IMR-90 (cell line): ENCODE measurements around the gene HCFC1. TPM values are rescaled to one million over a fixed set of nuclear protein-coding genes. Genes with fewer than 3 reads are reported as not detected.

Experiments used
- ATAC-seq: fragments of 200-7000 bp; cut with Tn5 transposase; 2 replicates; pipeline ENCODE4 v1.9.1; 2020; ENCODE audit warnings: low read depth, mild to moderate bottlenecking, moderate library complexity
- BruUV-seq: library from RNA; stranded (reverse); fragments of 400-500 nt; replicated peaks from 2 replicates; lab custom pipeline; 2021; lab: Mats Ljungman, UMichigan
- CTCF ChIA-PET: fragments of 300-600 bp; formaldehyde crosslinking; extraction: SDS; loops from one replicate; lab custom pipeline; 2021; ENCODE audit warnings: antibody characterized with exemption; lab: Yijun Ruan, JAX
- POLR2A ChIA-PET: fragments of 300-600 bp; sonication (Branson Sonifier 250); formaldehyde crosslinking; loops from one replicate; lab custom pipeline; 2022; ENCODE audit warnings: antibody characterized with exemption; ENCODE audit not compliant: unreplicated experiment; lab: Charles Lee
- DNase-seq: peaks from one replicate; pipeline ENCODE4 v3.0.0; 2013
- H2AFZ ChIP-seq: replicated peaks from 2 replicates; pipeline ENCODE3; 2013; ENCODE audit warnings: low read length, mild to moderate bottlenecking; ENCODE audit not compliant: poor library complexity
- H2AK5ac ChIP-seq: 2 replicates; pipeline ENCODE4 v1.6.1; 2013; ENCODE audit warnings: low read depth, low read length, inconsistent platforms
- H2AK9ac ChIP-seq: replicated peaks from 2 replicates; pipeline ENCODE3; 2013; ENCODE audit warnings: mild to moderate bottlenecking, low read depth, low read length, moderate library complexity; ENCODE audit not compliant: poor library complexity
- H2BK120ac ChIP-seq: 2 replicates; pipeline ENCODE4 v1.6.1; 2013; ENCODE audit warnings: low read depth, low read length, inconsistent platforms
- H2BK15ac ChIP-seq: 3 replicates; pipeline ENCODE4 v1.6.1; 2013; ENCODE audit warnings: low read depth, low read length, inconsistent platforms
- H2BK20ac ChIP-seq: 2 replicates; pipeline ENCODE4 v1.6.1; 2013; ENCODE audit warnings: low read depth, mild to moderate bottlenecking, inconsistent platforms, low read length, moderate library complexity
- H2BK5ac ChIP-seq: 2 replicates; pipeline ENCODE4 v1.6.1; 2013; ENCODE audit warnings: mild to moderate bottlenecking, low read depth, low read length, inconsistent platforms; ENCODE audit not compliant: poor library complexity, severe bottlenecking
- H3K14ac ChIP-seq: replicated peaks from 2 replicates; pipeline ENCODE4 v1.6.1; 2013; ENCODE audit warnings: low read depth, low read length, inconsistent platforms
- H3K18ac ChIP-seq: 2 replicates; pipeline ENCODE4 v1.6.1; 2013; ENCODE audit warnings: low read depth, low read length, control low read depth
- H3K23ac ChIP-seq: 2 replicates; pipeline ENCODE4 v1.6.1; 2013; ENCODE audit warnings: low read depth, low read length, inconsistent platforms
- H3K27ac ChIP-seq: 2 replicates; pipeline ENCODE4 v1.5.1; 2013; ENCODE audit warnings: mild to moderate bottlenecking, control low read depth, low read length; ENCODE audit not compliant: insufficient read depth
- H3K27me3 ChIP-seq: 2 replicates; pipeline ENCODE4 v1.6.1; 2013; ENCODE audit warnings: low read length; ENCODE audit not compliant: control insufficient read depth, insufficient read depth
- H3K36me3 ChIP-seq: 2 replicates; pipeline ENCODE4 v1.6.1; 2013; ENCODE audit warnings: low read length, mixed read lengths; ENCODE audit not compliant: control insufficient read depth, insufficient read depth
- H3K4ac ChIP-seq: 2 replicates; pipeline ENCODE4 v1.6.1; 2013; ENCODE audit warnings: low read depth, low read length, inconsistent platforms
- H3K4me1 ChIP-seq: 2 replicates; pipeline ENCODE4 v1.6.1; 2013; ENCODE audit warnings: low read length, mixed read lengths; ENCODE audit not compliant: control insufficient read depth, insufficient read depth
- H3K4me2 ChIP-seq: 2 replicates; pipeline ENCODE4 v1.6.1; 2013; ENCODE audit warnings: low read depth, mild to moderate bottlenecking, control low read depth, low read length, moderate library complexity
- H3K4me3 ChIP-seq: 2 replicates; pipeline ENCODE4 v1.5.1; 2013; ENCODE audit warnings: low read depth, mild to moderate bottlenecking, control low read depth, low read length, moderate library complexity; ENCODE audit not compliant: insufficient read depth
- H3K56ac ChIP-seq: 2 replicates; pipeline ENCODE4 v1.6.1; 2013; ENCODE audit warnings: low read length, inconsistent platforms; ENCODE audit not compliant: insufficient read depth; ENCODE audit errors: extremely low read depth
- H3K79me1 ChIP-seq, 2 experiments: 2 replicates each; pipeline ENCODE4 v1.6.1; 2013; ENCODE audit warnings: low read length in 2 of 2, inconsistent platforms in 1 of 2, low read depth in 1 of 2
- H3K9ac ChIP-seq: 2 replicates; pipeline ENCODE4 v1.6.1; 2013; ENCODE audit warnings: low read depth, low read length, control low read depth
- H3K9me1 ChIP-seq: 2 replicates; pipeline ENCODE4 v1.6.1; 2013; ENCODE audit warnings: low read length, inconsistent platforms; ENCODE audit not compliant: insufficient read depth
- H3K9me3 ChIP-seq: 2 replicates; pipeline ENCODE4 v1.6.1; 2013; ENCODE audit warnings: low read length; ENCODE audit not compliant: control insufficient read depth, insufficient read depth
- H4K20me1 ChIP-seq: 2 replicates; pipeline ENCODE4 v1.6.1; 2013; ENCODE audit warnings: low read length, inconsistent platforms; ENCODE audit not compliant: insufficient read depth
- H4K5ac ChIP-seq: 2 replicates; pipeline ENCODE4 v1.6.1; 2013; ENCODE audit warnings: mild to moderate bottlenecking, low read depth, low read length, control low read depth
- H4K8ac ChIP-seq, 2 experiments: 2 replicates each; pipeline ENCODE4 v1.6.1; 2013; ENCODE audit warnings: low read depth in 2 of 2, low read length in 2 of 2, control low read depth in 1 of 2, inconsistent platforms in 1 of 2
- H4K91ac ChIP-seq: 2 replicates; pipeline ENCODE4 v1.6.1; 2013; ENCODE audit warnings: low read depth, low read length, inconsistent platforms; ENCODE audit not compliant: insufficient read depth
- RAD21 ChIP-seq: IDR thresholded peaks from 2 replicates; pipeline ENCODE4 v1.6.1; 2012; ENCODE audit warnings: low read length, improper control_type of control experiment
- RFX5 ChIP-seq: IDR thresholded peaks from 2 replicates; pipeline ENCODE4 v1.8.0; 2012; ENCODE audit warnings: low read depth, mild to moderate bottlenecking, low read length, moderate library complexity
- WGBS, 2 experiments: methylation state at CpG; one replicate each; pipeline versions ENCODE4 v1.1.5 to v1.1.7; 2013; ENCODE audit warnings: missing lambda C conversion rate in 2 of 2; ENCODE audit not compliant: insufficient read length in 1 of 2; ENCODE audit errors: extremely low coverage in 2 of 2; 5-methylcytosine and 5-hydroxymethylcytosine counted together
- dilution Hi-C: fragments of 300-500 bp; cut with HindIII; formaldehyde crosslinking; loops from one replicate; pipeline ENCODE4 v1.14.3; 2018; ENCODE audit warnings: low sequenced_read_pairs; ENCODE audit not compliant: unreplicated experiment
- in situ Hi-C: fragments of 300-500 bp; cut with MboI; formaldehyde crosslinking; loops from 3 replicates; pipeline ENCODE4 v1.14.3; 2019; ENCODE audit warnings: low sequenced_read_pairs, inconsistent platforms, mixed read lengths
- intact Hi-C: fragments of 100-400 bp; cut with micrococcal nuclease; formaldehyde crosslinking; loops from 2 replicates; pipeline ENCODE4 v1.10.0; 2022
- polyA plus RNA-seq, 3 experiments: library from polyadenylated mRNA; depleted of rRNA; stranded (reverse); fragments of >200 nt; gene quantifications; 2 replicates each; pipeline ENCODE4 v1.2.3, GENCODE V29; 2012; ENCODE audit warnings: low replicate concordance in 1 of 3
- total RNA-seq: library from RNA; depleted of rRNA; stranded (reverse); fragments of >200 nt; gene quantifications from 2 replicates; pipeline ENCODE4 v1.2.3, GENCODE V29; 2012

Gene HCFC1
- total and polyA plus RNA-seq, 2 of the 4 experiments (the other 2 are of a cell fraction) = 3.2 to 17.6 TPM

- intact Hi-C loops = no loop called here
- WGBS, 2 experiments = 60% methylated on average over 5 of the region's 40 CpGs; no CpG with 5 or more reads in 1 of the 2 experiments
Observed at GRCh38 chrX:153921511-153922446, 49.8 kb downstream of the HCFC1 start.

More at GRCh38 chrX:153921511-153922446, 49.8 kb downstream of the HCFC1 start:
- ATAC-seq (no peak), DNase-seq (no peak)
- Histone ChIP-seq H3K4ac (no peak overlapping the region), H3K27me3 (peaks cover 8% of the 10 kb centered on the region; the same call in 1 of the 2 replicates), H2AK9ac (no peak overlapping the region), H2BK120ac (no peak overlapping the region), H3K18ac (no peak overlapping the region), H2BK5ac (no peak overlapping the region), H4K8ac (no peak overlapping the region), H4K20me1 (no peaks in the 10 kb centered on the region), H4K5ac (no peak overlapping the region), H2BK15ac (no peak overlapping the region), H3K27ac (no peak overlapping the region), H3K9me1 (no peaks in the 10 kb centered on the region; the same call in 1 of the 2 replicates), H3K79me1 (no peaks in the 10 kb centered on the region), H3K56ac (no peak overlapping the region), H3K36me3 (no peaks in the 10 kb centered on the region), H3K23ac (no peak overlapping the region), H4K91ac (no peak overlapping the region), H3K14ac (no peak overlapping the region), H2BK20ac (no peak overlapping the region), H3K9ac (no peak overlapping the region), H2AK5ac (no peak overlapping the region), H2AFZ (peak overlapping the region; percentile 41), H3K4me3 (no peak overlapping the region), H3K4me2 (no peak overlapping the region), H3K9me3 (no peaks in the 10 kb centered on the region), H3K4me1 (no peaks in the 10 kb centered on the region; the same call in 1 of the 2 replicates)
- ChIA-PET POLR2A (no interaction called here), CTCF (no interaction called here)
- dilution Hi-C loops (no loop called here), in situ Hi-C loops (loop anchor here (25.0 kb wide), 1 partner anchor 959 kb away; no protein-coding TSS in a partner anchor)
- no TSS peak for BruUV-seq
- no peak for TF ChIP-seq RFX5
- no peak for TF ChIP-seq RAD21
